NCI-H526 treated with DMSO at 0.1 percent for 48 hours (cell line): ENCODE measurements around the gene NCOA4.
A peak's percentile ranks its signal among the peaks of the same experiment; 100 is the strongest.
"Not testable (repeated sequence)": the region's sequence is repeated elsewhere in the genome, so short reads cannot be mapped to it uniquely, and the experiment has no call there.

ENCODE experiments used
- DNase-seq: peaks from one replicate; lab custom pipeline; 2025; lab: John Stamatoyannopoulos, UW

NCOA4 gene

GRCh38 chr10:46052057-46052790, 21.8 kb upstream of the NCOA4 start:
- no peak for DNase-seq

GRCh38 chr10:46050941-46051623, 20.7 kb upstream of the NCOA4 start:
- no peak for DNase-seq

- not testable (repeated sequence) for DNase-seq
These were observed 19.0 kb upstream of the NCOA4 start for GRCh38 chr10:46049497-46049831.

- no peak for DNase-seq
These were observed 17.7 kb upstream of the NCOA4 start for GRCh38 chr10:46048152-46048551.

GRCh38 chr10:46046261-46046660, 15.8 kb upstream of the NCOA4 start, which contains the start of gene MSMB:
Gene MSMB (minus strand): TSS chr10:46046269. CDS start chr10:46046237, 32 bp downstream.
- DNase-seq, result no peak

- no peak for DNase-seq
These were observed 12.1 kb upstream of the NCOA4 start for GRCh38 chr10:46042527-46042926.

GRCh38 chr10:46040004-46040403, 9.6 kb upstream of the NCOA4 start:
- DNase-seq, result no peak

GRCh38 chr10:46037107-46037825, 6.8 kb upstream of the NCOA4 start:
- no peak for DNase-seq

GRCh38 chr10:46035923-46036849, 5.8 kb upstream of the NCOA4 start:
- no peak for DNase-seq

GRCh38 chr10:46033602-46034011, 3.2 kb upstream of the NCOA4 start:
- no peak for DNase-seq

GRCh38 chr10:46031648-46032532, 1.5 kb upstream of the NCOA4 start:
- no peak for DNase-seq

- no peak for DNase-seq
These were observed 877 bp downstream of the NCOA4 start for GRCh38 chr10:46029461-46030030.

- peak; percentile 42 for DNase-seq
These were observed 1.6 kb downstream of the NCOA4 start for GRCh38 chr10:46028584-46029460.

GRCh38 chr10:46026106-46026505, 4.3 kb downstream of the NCOA4 start:
- no peak for DNase-seq

GRCh38 chr10:46025406-46025805, 5.0 kb downstream of the NCOA4 start:
- no peak for DNase-seq

GRCh38 chr10:46024948-46025347, 5.5 kb downstream of the NCOA4 start:
- no peak for DNase-seq

- DNase-seq, result peak; percentile 43
These were observed 7.3 kb downstream of the NCOA4 start for GRCh38 chr10:46022978-46023702.

GRCh38 chr10:46020344-46020657, 10.1 kb downstream of the NCOA4 start:
- DNase-seq, result no peak
